Stomach (tissue), 4 donors: ENCODE measurements around the gene MBD6.

ENCODE experiments used
- EP300 ChIP-seq: sonication (generic); formaldehyde crosslinking; IDR thresholded peaks from one replicate; pipeline ENCODE4 v1.6.1; 2017; ENCODE audit warnings: antibody characterized with exemption
- TF ChIP-seq, protein P1 (sequence below), 7 experiments: fragments of 450-650 bp in 4 of 7; fragments of 200-600 bp in 3 of 7; sonication (generic) in 3 of 7; IDR thresholded peaks; one replicate each; pipeline ENCODE4 v1.5.1; 2016 to 2019; ENCODE audit warnings: antibody characterized with exemption in 7 of 7, control low read depth in 2 of 7, mild to moderate bottlenecking in 1 of 7

DNA sequence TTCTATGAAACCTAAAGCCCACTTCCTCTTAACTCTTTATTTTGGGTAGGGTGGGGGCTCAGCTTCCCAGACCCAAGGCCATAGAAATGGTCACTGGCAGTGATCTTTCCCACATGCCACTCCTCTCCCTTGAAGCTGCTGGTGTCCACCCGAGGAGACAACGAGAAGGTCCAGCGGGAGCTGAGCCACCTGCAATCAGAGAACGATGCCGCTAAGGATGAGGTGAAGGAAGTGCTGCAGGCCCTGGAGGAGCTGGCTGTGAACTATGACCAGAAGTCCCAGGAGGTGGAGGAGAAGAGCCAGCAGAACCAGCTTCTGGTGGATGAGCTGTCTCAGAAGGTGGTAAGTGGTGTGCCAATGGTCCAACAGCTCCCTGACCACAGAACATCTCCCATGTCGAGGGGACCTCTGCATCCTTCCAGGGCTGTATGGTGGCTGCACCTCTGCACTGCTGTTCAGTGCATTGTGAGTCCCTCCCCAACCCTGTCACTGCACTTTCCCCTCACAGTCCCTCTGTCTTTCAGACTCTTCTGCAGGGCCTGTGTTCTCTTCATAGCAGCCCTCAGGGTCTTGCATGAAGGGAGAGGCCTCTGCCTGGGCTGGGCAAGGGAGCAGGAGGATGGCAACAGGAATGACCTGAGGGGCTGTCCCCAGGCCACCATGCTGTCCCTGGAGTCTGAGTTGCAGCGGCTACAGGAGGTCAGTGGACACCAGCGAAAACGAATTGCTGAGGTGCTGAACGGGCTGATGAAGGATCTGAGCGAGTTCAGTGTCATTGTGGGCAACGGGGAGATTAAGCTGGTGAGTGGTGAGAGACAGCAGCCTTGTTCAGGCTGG lies 49.5 kb downstream of the MBD6 start:
- TF ChIP-seq, protein P1, sequence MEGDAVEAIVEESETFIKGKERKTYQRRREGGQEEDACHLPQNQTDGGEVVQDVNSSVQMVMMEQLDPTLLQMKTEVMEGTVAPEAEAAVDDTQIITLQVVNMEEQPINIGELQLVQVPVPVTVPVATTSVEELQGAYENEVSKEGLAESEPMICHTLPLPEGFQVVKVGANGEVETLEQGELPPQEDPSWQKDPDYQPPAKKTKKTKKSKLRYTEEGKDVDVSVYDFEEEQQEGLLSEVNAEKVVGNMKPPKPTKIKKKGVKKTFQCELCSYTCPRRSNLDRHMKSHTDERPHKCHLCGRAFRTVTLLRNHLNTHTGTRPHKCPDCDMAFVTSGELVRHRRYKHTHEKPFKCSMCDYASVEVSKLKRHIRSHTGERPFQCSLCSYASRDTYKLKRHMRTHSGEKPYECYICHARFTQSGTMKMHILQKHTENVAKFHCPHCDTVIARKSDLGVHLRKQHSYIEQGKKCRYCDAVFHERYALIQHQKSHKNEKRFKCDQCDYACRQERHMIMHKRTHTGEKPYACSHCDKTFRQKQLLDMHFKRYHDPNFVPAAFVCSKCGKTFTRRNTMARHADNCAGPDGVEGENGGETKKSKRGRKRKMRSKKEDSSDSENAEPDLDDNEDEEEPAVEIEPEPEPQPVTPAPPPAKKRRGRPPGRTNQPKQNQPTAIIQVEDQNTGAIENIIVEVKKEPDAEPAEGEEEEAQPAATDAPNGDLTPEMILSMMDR (IDR thresholded peaks at IDR 0.05) = no peak
- no peak for TF ChIP-seq EP300
